HG02610 (cell line): ENCODE results near the gene TCTN3.
"Not testable (repeated sequence)": the region's sequence is repeated elsewhere in the genome, so short reads cannot be mapped to it uniquely, and the experiment has no call there.

Experiments used
- ATAC-seq: cut with Tn5 transposase; IDR thresholded peaks from one replicate; pipeline ENCODE4 v1.9.1; 2021; ENCODE audit warnings: mild to moderate bottlenecking, moderate library complexity; ENCODE audit not compliant: unreplicated experiment

The TCTN3 gene

GRCh38 chr10:95637140-95637539 lies 56.6 kb downstream of the TCTN3 start:
- no peak for ATAC-seq

- ATAC-seq, result no peak
Measured at GRCh38 chr10:95635319-95635733, 58.4 kb downstream of the TCTN3 start.

GRCh38 chr10:95628786-95629185 lies 64.9 kb downstream of the TCTN3 start:
- no peak for ATAC-seq

- no peak for ATAC-seq
Measured at GRCh38 chr10:95626500-95626899, 67.2 kb downstream of the TCTN3 start.

GRCh38 chr10:95620415-95620814 lies 73.3 kb downstream of the TCTN3 start:
- not testable (repeated sequence) for ATAC-seq

GRCh38 chr10:95618101-95618500 lies 75.6 kb downstream of the TCTN3 start:
- ATAC-seq, result no peak

GRCh38 chr10:95616446-95616845 lies 77.3 kb downstream of the TCTN3 start:
- no peak for ATAC-seq
